Measurements from ENCODE around the gene MLST8. TPM values are rescaled to one million over a fixed set of nuclear protein-coding genes. Genes with fewer than 3 reads are reported as not detected.
A peak's percentile ranks its signal among the peaks of the same experiment; 100 is the strongest.

MLST8 gene
- total RNA-seq, 4 donors from 2014 or later, result 33.1 to 48.8 (median 42.8) TPM

DNA sequence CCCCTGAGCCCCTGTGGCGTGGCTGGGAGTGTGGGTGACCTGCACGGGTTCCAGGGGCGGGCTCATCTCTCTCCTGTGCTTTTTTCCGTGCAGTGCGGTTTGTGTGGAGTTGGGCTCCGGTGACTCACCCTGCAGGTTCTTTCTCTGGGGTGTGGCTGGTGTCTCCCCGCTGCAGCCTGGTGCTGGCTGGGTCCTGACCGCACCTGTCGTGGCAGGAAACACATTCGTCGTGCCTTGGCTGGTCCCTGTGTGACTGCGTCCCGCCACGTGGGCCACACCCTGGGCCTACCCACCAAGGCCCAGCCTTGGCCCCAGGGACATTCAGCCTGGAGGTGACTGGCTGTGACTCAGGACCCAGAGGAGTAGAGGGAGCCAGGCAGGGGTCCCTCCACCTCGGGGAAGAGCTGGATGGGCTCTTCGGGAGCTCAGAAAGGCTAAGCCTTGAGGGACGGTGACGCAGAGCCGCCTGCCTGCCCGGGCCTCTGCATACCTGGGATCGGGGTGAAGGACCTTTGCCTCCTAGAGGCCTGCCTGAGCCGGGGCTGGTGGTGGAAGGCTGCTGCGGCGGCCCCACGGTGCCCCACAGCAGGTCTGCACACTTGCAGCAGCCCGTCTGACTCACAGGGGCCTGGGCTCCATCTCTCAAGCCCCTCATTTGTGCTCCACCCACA is 41.9 kb upstream of the MLST8 start:
- Histone ChIP-seq H3K9me3 (no peaks in the 10 kb centered on the region), H3K27me3 (no peaks in the 10 kb centered on the region), H3K36me3 (peaks cover 9 to 29% (median 11%) of the 10 kb centered on the region in 3 donors), H3K4me3 (peak overlapping the region in 2 of 4 donors; percentile 7 to 43), H3K4me1 (peaks cover 51 to 59% (median 53%) of the 10 kb centered on the region in 3 donors), H3K27ac (peak overlapping the region; percentile 92 to 98 (median 95))
- no peak for DNase-seq
- TF ChIP-seq CTCF (IDR thresholded peaks at IDR 0.05), result no peak
- TF ChIP-seq POLR2A (IDR thresholded peaks at IDR 0.05), result peak in 1 of 4 donors; percentile 24
- intact Hi-C loops (cut with DNase I), result no loop called here
- 0% methylated on average over 4 of the region's 26 CpGs; no CpG with 5 or more reads in 1 of the 2 donors for WGBS, 2 donors

DNA sequence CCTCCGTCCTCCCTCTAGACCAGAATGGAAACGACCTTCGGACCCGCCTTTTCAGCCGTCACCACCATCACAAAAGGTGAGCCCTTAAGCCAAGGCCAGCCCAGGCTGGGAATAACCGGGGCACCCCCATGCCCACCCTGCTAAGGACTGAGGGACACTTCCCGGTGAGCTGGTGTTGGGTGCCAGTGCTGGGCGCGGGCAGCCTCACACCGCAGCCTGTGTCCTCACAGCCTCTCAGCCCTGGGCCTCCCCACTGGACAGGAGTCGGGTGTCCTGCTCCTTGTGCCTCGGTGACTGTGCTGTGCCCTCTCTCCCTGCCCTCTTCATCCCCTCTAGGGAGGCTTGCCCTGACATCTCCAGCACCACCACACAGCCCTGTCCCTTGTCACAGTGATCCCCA is 39.4 kb upstream of the MLST8 start:
- peaks cover 9 to 55% (median 19%) of the 10 kb centered on the region in 3 donors for H3K36me3 ChIP-seq

GRCh38 chr16:2166263-2167067 is 38.8 kb upstream of the MLST8 start:
- Histone ChIP-seq H3K4me1 (peaks cover 20 to 40% (median 22%) of the 10 kb centered on the region in 3 donors), H3K4me3 (no peak overlapping the region), H3K27ac (no peak overlapping the region), H3K9me3 (no peaks in the 10 kb centered on the region), H3K27me3 (no peaks in the 10 kb centered on the region), H3K36me3 (peaks cover 9 to 61% (median 19%) of the 10 kb centered on the region in 3 donors)
- no peak for TF ChIP-seq CTCF (IDR thresholded peaks at IDR 0.05)
- no peak for TF ChIP-seq POLR2A (IDR thresholded peaks at IDR 0.05)
- 92 to 93% methylated on average over 9 to 12 of the region's 17 CpGs for WGBS, 2 donors
- intact Hi-C loops (cut with DNase I), result no loop called here
- DNase-seq, result no peak

More for the DNA sequence above, 39.4 kb upstream of the MLST8 start:
- intact Hi-C loops (cut with DNase I), result no loop called here
- no peak overlapping the region for H3K27ac ChIP-seq
- WGBS, 2 donors, result 85 to 100% methylated on average over 1 to 6 of the region's 12 CpGs
- peaks cover 26 to 44% (median 28%) of the 10 kb centered on the region in 3 donors for H3K4me1 ChIP-seq
- no peaks in the 10 kb centered on the region for H3K9me3 ChIP-seq
- TF ChIP-seq CTCF (IDR thresholded peaks at IDR 0.05), result no peak
- TF ChIP-seq POLR2A (IDR thresholded peaks at IDR 0.05), result no peak
- no peak for DNase-seq
- no peaks in the 10 kb centered on the region for H3K27me3 ChIP-seq
- H3K4me3 ChIP-seq, result no peak overlapping the region

- Histone ChIP-seq H3K27ac (no peak overlapping the region), H3K9me3 (no peaks in the 10 kb centered on the region), H3K36me3 (peaks cover 11 to 68% (median 19%) of the 10 kb centered on the region in 3 donors), H3K27me3 (no peaks in the 10 kb centered on the region), H3K4me1 (peaks cover 14 to 37% (median 15%) of the 10 kb centered on the region in 3 donors), H3K4me3 (no peak overlapping the region)
- 86 to 94% methylated on average over 2 to 9 of the region's 18 CpGs for WGBS, 2 donors
- intact Hi-C loops (cut with DNase I), result no loop called here
- no peak for TF ChIP-seq POLR2A (IDR thresholded peaks at IDR 0.05)
- no peak for TF ChIP-seq CTCF (IDR thresholded peaks at IDR 0.05)
- no peak for DNase-seq
Measured at GRCh38 chr16:2167068-2167638, 38.1 kb upstream of the MLST8 start.
